Memory B cell (primary cell): Measurements from ENCODE around the gene HTT.

ENCODE experiments used
- ATAC-seq: fragments of 150-1000 bp; cut with Tn5 transposase; 2 replicates; pipeline ENCODE4 v1.10.0; 2021; ENCODE audit warnings: low read depth, mild to moderate bottlenecking, moderate library complexity
- DNase-seq, 2 donors: peaks; one replicate each; pipeline ENCODE4 v3.0.0; 2022; ENCODE audit warnings: low spot score in 2 of 2
- H3K27ac Mint-ChIP-seq: one replicate; pipeline ENCODE4 v1.8.0; 2022; ENCODE audit warnings: mild to moderate bottlenecking, moderate library complexity, mixed read lengths
- H3K27me3 Mint-ChIP-seq: one replicate; pipeline ENCODE4 v1.8.0; 2022; ENCODE audit warnings: mixed read lengths
- H3K36me3 Mint-ChIP-seq: one replicate; pipeline ENCODE4 v1.8.0; 2022; ENCODE audit warnings: mild to moderate bottlenecking, mixed read lengths
- H3K4me1 Mint-ChIP-seq: one replicate; pipeline ENCODE4 v1.8.0; 2022; ENCODE audit warnings: mixed read lengths
- H3K4me3 Mint-ChIP-seq: one replicate; pipeline ENCODE4 v1.8.0; 2022; ENCODE audit warnings: mild to moderate bottlenecking, moderate library complexity, mixed read lengths
- H3K9me3 Mint-ChIP-seq: one replicate; pipeline ENCODE4 v1.8.0; 2022; ENCODE audit warnings: mixed read lengths

HTT gene

DNA sequence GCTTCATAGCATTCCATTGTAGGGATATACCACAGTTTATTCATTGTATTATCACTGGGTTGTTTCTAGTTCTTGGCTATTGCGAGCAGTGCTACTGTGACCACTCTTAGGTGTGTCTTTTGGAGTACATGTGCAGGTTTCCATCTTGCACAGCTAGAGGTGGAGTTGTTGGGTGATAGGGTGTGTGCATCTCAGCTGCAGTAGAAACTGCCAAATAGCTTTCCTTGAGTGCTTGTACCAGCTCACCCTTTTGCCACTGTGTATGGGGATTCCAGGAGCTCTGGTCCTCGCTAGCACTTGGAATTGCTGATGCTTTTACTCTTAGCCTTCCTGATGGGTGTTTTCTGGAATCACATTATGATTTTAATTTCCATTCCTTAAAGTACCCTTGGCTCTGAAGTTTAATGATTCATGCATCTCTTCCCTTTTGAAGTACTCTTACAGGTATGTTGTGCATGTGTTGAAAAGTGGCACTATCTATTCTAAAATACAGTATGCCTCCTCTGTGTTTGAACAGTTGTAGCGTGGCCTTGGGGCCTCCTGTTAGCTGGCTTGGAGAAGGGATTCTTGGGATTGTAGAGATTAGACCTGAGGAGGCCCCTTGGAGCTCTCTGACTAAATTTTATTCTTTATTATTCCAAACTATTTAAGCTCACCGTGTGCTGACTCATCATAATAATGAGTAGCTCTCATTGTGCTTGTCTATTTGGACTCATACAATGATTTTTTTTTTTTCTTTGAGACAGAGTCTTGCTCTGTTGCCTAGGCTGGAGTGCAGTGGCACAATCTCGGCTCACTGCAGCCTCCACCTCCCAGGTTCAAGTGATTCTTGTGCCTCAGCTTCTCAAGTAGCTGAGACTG, 38.4 kb downstream of the HTT start:
- H3K27me3 Mint-ChIP-seq: no peaks in the 10 kb centered on the region
- peaks cover 8% of the 10 kb centered on the region for H3K4me1 Mint-ChIP-seq
- no peak for DNase-seq
- ATAC-seq: no peak
- H3K27ac Mint-ChIP-seq: no peak overlapping the region
- H3K4me3 Mint-ChIP-seq: no peak overlapping the region
- peaks cover 34% of the 10 kb centered on the region for H3K36me3 Mint-ChIP-seq
- no peaks in the 10 kb centered on the region for H3K9me3 Mint-ChIP-seq

GRCh38 chr4:3114377-3114776, 39.9 kb downstream of the HTT start:
- peaks cover 39% of the 10 kb centered on the region for H3K36me3 Mint-ChIP-seq
- ATAC-seq: no peak

DNA sequence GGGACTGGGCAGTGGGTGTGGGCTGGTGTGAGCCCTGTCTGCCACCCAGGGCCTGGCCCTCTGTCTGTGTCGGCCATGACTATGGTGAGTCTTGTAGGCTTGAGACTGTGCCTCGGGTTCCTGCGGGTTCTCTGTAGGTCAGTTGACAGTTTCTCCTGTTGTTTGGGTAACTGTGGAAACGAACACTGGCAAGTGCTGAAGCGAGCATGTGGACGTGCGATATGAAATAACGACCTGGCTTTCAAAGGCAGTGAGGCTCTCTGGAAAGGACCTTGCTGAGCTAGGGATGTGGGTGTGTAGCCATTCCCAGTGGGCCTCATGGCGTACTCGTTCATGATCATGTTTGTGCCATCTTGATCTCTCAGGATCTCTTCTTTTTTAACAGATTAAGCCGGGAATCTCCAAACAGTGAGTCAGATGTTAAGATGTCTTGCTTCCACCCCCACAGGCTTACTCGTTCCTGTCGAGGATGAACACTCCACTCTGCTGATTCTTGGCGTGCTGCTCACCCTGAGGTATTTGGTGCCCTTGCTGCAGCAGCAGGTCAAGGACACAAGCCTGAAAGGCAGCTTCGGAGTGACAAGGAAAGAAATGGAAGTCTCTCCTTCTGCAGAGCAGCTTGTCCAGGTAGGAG, 41.3 kb downstream of the HTT start:
- Mint-ChIP-seq H3K27me3 (no peaks in the 10 kb centered on the region), H3K36me3 (peaks cover 37% of the 10 kb centered on the region), H3K9me3 (no peaks in the 10 kb centered on the region), H3K4me3 (no peak overlapping the region), H3K27ac (no peak overlapping the region), H3K4me1 (peaks cover 4% of the 10 kb centered on the region)
- ATAC-seq (no peak), DNase-seq (no peak)

More at GRCh38 chr4:3114377-3114776, 39.9 kb downstream of the HTT start:
- no peak overlapping the region for H3K27ac Mint-ChIP-seq
- no peaks in the 10 kb centered on the region for H3K9me3 Mint-ChIP-seq
- no peaks in the 10 kb centered on the region for H3K27me3 Mint-ChIP-seq
- no peak for DNase-seq
- H3K4me3 Mint-ChIP-seq: no peak overlapping the region
- H3K4me1 Mint-ChIP-seq: peaks cover 8% of the 10 kb centered on the region

DNA sequence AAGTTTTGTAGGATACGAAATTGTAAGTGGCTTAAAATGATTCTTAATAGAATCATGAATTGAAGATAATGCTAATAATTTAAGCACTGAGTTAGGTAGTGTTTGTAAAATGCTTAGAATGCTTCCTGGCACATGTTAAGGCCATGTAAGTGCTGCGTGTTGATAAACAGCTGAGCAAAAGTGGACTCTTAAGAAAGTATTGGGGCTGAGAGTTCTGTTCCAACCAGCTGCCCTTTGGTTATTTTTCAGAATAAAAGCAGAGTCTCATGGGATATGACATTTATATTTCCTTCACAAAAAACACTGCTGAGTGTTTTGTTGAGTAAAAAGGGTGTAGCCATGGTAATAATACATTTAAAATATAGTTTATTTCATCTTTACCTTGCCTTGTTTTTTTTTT, 42.5 kb downstream of the HTT start:
- H3K36me3 Mint-ChIP-seq: peaks cover 33% of the 10 kb centered on the region
- peaks cover 4% of the 10 kb centered on the region for H3K4me1 Mint-ChIP-seq
- no peaks in the 10 kb centered on the region for H3K27me3 Mint-ChIP-seq
- no peak for DNase-seq
- no peak overlapping the region for H3K27ac Mint-ChIP-seq
- no peak for ATAC-seq
- H3K9me3 Mint-ChIP-seq: no peaks in the 10 kb centered on the region
- H3K4me3 Mint-ChIP-seq: no peak overlapping the region

- Mint-ChIP-seq H3K36me3 (peaks cover 28% of the 10 kb centered on the region), H3K4me1 (no peaks in the 10 kb centered on the region), H3K27ac (no peak overlapping the region), H3K9me3 (no peaks in the 10 kb centered on the region), H3K27me3 (no peaks in the 10 kb centered on the region), H3K4me3 (no peak overlapping the region)
- DNase-seq: no peak
- no peak for ATAC-seq
Measured at GRCh38 chr4:3118312-3118711, 43.8 kb downstream of the HTT start.

GRCh38 chr4:3119464-3119863, 45.0 kb downstream of the HTT start:
- Mint-ChIP-seq H3K36me3 (peaks cover 28% of the 10 kb centered on the region), H3K27me3 (no peaks in the 10 kb centered on the region)

DNA sequence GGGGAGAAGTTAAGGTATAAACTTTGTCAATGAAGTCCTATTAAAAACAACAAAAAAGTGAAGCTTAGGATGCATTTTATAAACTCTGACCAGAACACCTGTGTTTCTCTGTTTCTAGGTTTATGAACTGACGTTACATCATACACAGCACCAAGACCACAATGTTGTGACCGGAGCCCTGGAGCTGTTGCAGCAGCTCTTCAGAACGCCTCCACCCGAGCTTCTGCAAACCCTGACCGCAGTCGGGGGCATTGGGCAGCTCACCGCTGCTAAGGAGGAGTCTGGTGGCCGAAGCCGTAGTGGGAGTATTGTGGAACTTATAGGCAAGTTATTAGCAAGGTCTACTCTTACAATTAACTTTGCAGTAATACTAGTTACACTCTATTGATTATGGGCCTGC, 46.6 kb downstream of the HTT start:
- Mint-ChIP-seq H3K36me3 (peaks cover 28% of the 10 kb centered on the region), H3K9me3 (no peaks in the 10 kb centered on the region)

More at GRCh38 chr4:3119464-3119863, 45.0 kb downstream of the HTT start:
- no peak for DNase-seq
- ATAC-seq: no peak
- Mint-ChIP-seq H3K4me1 (no peaks in the 10 kb centered on the region), H3K4me3 (no peak overlapping the region), H3K9me3 (no peaks in the 10 kb centered on the region), H3K27ac (peak overlapping the region; percentile 9)

GRCh38 chr4:3121596-3121995, 47.1 kb downstream of the HTT start:
- no peaks in the 10 kb centered on the region for H3K9me3 Mint-ChIP-seq
- no peak overlapping the region for H3K27ac Mint-ChIP-seq
- peaks cover 24% of the 10 kb centered on the region for H3K36me3 Mint-ChIP-seq
- no peak overlapping the region for H3K4me3 Mint-ChIP-seq
- DNase-seq (no peak), ATAC-seq (no peak)
- no peaks in the 10 kb centered on the region for H3K4me1 Mint-ChIP-seq
- H3K27me3 Mint-ChIP-seq: no peaks in the 10 kb centered on the region

More for the DNA sequence above, 46.6 kb downstream of the HTT start:
- Mint-ChIP-seq H3K4me1 (no peaks in the 10 kb centered on the region), H3K27ac (no peak overlapping the region), H3K27me3 (no peaks in the 10 kb centered on the region), H3K4me3 (no peak overlapping the region)
- ATAC-seq (no peak), DNase-seq (no peak)

DNA sequence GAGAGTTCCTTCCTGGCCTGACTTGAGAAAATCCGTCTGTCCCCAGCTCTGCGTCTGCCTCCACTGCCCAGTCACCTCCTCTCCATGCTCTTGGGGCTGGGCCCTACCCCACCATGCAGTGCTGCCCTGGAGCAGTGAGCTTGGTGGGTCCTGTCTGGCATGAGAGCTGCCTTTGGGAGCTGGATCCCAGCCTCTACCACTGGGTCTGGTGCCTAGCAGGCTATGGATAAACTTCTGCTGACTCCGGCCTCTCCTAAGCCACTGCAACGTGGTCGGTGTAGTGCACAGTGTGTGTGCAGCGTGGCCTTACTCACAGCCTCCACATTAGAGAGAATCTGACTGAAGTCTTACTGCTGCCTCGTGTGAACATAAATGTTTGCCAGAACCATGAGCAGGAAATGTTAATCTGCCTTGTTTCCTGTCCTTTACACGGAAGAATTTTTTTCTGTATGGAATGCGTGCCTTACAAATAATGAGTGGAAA, 47.6 kb downstream of the HTT start:
- Mint-ChIP-seq H3K9me3 (no peaks in the 10 kb centered on the region), H3K36me3 (peaks cover 27% of the 10 kb centered on the region), H3K27me3 (no peaks in the 10 kb centered on the region), H3K27ac (peak overlapping the region; percentile 49), H3K4me1 (no peaks in the 10 kb centered on the region), H3K4me3 (no peak overlapping the region)
- ATAC-seq (no peak), DNase-seq (no peak)

DNA sequence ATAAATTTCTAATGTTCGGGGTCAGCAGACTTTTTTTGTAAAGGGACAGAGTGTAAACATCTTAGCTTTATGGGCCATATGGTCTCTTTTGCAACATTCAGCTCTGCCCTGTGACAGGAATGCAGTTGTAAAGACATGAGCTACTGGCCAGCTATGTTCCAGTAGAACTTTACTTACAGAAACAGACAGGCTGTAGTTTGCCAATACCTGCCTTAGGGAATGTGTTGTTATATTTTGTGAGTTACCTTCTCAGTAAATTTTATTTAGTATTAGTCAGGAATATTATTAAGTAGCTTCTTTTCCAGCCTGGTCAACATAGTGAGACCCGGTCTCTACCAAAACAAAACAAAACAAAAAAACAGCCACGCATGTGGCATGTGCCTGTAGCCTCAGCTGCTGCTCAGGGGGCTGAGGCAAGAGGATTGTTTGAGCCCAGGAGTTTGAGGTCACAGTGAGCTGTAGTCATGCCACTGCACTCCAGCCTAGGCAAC, 48.7 kb downstream of the HTT start:
- H3K9me3 Mint-ChIP-seq: no peaks in the 10 kb centered on the region
- no peaks in the 10 kb centered on the region for H3K27me3 Mint-ChIP-seq
- DNase-seq: no peak
- H3K36me3 Mint-ChIP-seq: peaks cover 26% of the 10 kb centered on the region
- H3K4me1 Mint-ChIP-seq: no peaks in the 10 kb centered on the region
- H3K27ac Mint-ChIP-seq: no peak overlapping the region
- ATAC-seq: no peak
- no peak overlapping the region for H3K4me3 Mint-ChIP-seq

DNA sequence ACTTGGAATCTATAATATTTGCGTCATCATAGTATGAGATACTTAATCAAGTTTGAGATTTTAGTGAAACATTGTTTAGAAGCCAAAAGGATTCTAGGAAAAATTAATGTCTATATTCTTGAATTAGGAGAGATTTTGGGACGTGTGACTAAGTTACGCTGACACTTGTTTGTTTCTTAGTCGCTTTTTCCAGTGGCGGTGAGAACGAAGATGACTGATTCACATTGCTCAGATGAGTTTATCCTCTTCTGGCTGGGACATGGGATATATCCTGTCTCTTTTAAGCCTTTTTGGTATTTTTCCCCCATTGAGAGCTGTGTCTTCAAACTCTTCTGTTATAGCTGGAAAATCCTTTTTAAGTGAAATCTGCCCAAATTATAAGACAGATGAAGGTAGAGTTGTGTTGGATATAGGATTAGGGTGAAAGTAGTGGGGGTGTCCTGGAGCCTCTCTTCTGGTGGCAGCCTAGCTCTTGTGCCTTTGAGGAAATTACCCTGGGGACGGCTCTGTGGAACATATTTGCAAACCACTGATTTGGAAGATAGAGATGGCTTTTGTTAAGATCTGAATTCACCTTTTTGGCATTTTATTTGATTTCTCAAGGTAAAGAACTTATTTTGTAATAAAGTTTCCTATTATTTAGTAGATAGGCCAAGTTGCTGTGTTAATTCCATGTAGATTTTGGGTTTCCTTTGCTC, 49.7 kb downstream of the HTT start:
- Mint-ChIP-seq H3K9me3 (no peaks in the 10 kb centered on the region), H3K27ac (peak overlapping the region; percentile 32)
- no peak for DNase-seq

GRCh38 chr4:3127112-3127511, 52.6 kb downstream of the HTT start:
- Mint-ChIP-seq H3K27me3 (no peaks in the 10 kb centered on the region), H3K4me1 (no peaks in the 10 kb centered on the region), H3K27ac (no peak overlapping the region), H3K36me3 (peaks cover 30% of the 10 kb centered on the region), H3K4me3 (no peak overlapping the region), H3K9me3 (no peaks in the 10 kb centered on the region)
- ATAC-seq: no peak
- no peak for DNase-seq

More for the DNA sequence above, 49.7 kb downstream of the HTT start:
- H3K36me3 Mint-ChIP-seq: peaks cover 24% of the 10 kb centered on the region
- H3K4me1 Mint-ChIP-seq: no peaks in the 10 kb centered on the region
- ATAC-seq: no peak
- H3K27me3 Mint-ChIP-seq: no peaks in the 10 kb centered on the region
- no peak overlapping the region for H3K4me3 Mint-ChIP-seq

GRCh38 chr4:3128058-3128457, 53.6 kb downstream of the HTT start:
- H3K4me3 Mint-ChIP-seq: no peak overlapping the region
- no peak overlapping the region for H3K27ac Mint-ChIP-seq
- peaks cover 28% of the 10 kb centered on the region for H3K36me3 Mint-ChIP-seq
- no peak for DNase-seq
- no peaks in the 10 kb centered on the region for H3K9me3 Mint-ChIP-seq
- H3K27me3 Mint-ChIP-seq: no peaks in the 10 kb centered on the region
- ATAC-seq: no peak
- no peaks in the 10 kb centered on the region for H3K4me1 Mint-ChIP-seq

DNA sequence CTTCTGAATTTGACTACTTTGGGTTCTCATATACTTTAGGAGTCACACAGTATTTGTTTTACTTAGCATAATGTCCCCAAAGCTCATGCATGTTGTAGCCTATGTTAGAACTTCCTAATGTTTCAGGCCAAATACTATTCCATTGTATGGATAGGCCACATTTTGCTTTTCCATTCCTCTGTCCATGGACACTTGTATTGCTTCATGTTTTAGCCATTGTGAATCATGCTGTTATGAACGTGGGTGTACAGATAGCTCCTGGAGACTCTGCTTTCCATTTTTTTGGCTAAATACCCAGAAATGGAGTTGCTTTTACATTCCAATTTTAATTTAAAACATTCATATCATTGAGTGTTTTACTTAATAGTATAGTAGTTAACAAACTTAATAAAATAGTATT, 54.5 kb downstream of the HTT start:
- peaks cover 31% of the 10 kb centered on the region for H3K36me3 Mint-ChIP-seq
- no peak overlapping the region for H3K4me3 Mint-ChIP-seq
- H3K4me1 Mint-ChIP-seq: no peaks in the 10 kb centered on the region
- H3K27ac Mint-ChIP-seq: no peak overlapping the region
- DNase-seq: no peak
- H3K27me3 Mint-ChIP-seq: no peaks in the 10 kb centered on the region
- H3K9me3 Mint-ChIP-seq: no peaks in the 10 kb centered on the region
- no peak for ATAC-seq
